ENCODE results near the gene WDR45B. TPM values are rescaled to one million over a fixed set of nuclear protein-coding genes. Genes with fewer than 3 reads are reported as not detected.

The WDR45B gene
- polyA plus RNA-seq, 1 of the 3 experiments (the other 2 are of a cell fraction), result 171 TPM

- TF ChIP-seq REST (IDR thresholded peaks at IDR 0.05; ENCODE audit: low read depth, low read length), result no peak
- TF ChIP-seq, protein P1, sequence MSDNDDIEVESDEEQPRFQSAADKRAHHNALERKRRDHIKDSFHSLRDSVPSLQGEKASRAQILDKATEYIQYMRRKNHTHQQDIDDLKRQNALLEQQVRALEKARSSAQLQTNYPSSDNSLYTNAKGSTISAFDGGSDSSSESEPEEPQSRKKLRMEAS (IDR thresholded peaks at IDR 0.05; ENCODE audit: low read depth), result no peak
Observed at GRCh38 chr17:82583720-82584234, 64.5 kb downstream of the WDR45B start (continued).

DNA sequence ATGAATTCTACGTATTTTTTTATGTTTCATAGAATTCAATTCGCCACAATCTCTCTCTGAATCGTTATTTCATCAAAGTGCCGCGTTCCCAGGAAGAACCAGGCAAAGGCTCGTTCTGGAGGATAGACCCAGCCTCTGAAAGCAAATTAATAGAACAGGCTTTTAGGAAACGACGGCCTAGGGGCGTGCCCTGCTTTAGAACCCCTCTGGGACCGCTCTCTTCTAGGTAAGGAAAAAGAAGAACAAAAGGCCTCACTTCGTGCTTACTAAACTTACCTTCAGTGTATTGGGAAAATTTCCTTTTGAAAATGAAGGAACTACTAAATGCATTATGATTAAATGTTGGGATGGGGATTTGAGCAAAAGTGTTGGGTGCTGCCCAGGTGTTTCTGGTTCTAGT lies 65.5 kb downstream of the WDR45B start:
- no peaks in the 10 kb centered on the region for H3K27me3 ChIP-seq (ENCODE audit: insufficient read depth)
- TF ChIP-seq RCOR1 (IDR thresholded peaks at IDR 0.05; ENCODE audit: low read length), result no peak
- no peak for TF ChIP-seq POLR2AphosphoS5 (IDR thresholded peaks at IDR 0.05; ENCODE audit: low read depth, low read length)
- no peak for TF ChIP-seq SMC3 (IDR thresholded peaks at IDR 0.05; ENCODE audit: low read depth, low read length)
- no peak for TF ChIP-seq ZBTB33 (IDR thresholded peaks at IDR 0.05; ENCODE audit: borderline replicate concordance, low read depth)
- TF ChIP-seq TEAD4 (IDR thresholded peaks at IDR 0.05; ENCODE audit: borderline replicate concordance, insufficient read depth), result no peak
- no peak for TF ChIP-seq JUND (IDR thresholded peaks at IDR 0.05)
- TF ChIP-seq, protein P1 (IDR thresholded peaks at IDR 0.05; ENCODE audit: low read depth), result no peak
- TF ChIP-seq, protein P2, sequence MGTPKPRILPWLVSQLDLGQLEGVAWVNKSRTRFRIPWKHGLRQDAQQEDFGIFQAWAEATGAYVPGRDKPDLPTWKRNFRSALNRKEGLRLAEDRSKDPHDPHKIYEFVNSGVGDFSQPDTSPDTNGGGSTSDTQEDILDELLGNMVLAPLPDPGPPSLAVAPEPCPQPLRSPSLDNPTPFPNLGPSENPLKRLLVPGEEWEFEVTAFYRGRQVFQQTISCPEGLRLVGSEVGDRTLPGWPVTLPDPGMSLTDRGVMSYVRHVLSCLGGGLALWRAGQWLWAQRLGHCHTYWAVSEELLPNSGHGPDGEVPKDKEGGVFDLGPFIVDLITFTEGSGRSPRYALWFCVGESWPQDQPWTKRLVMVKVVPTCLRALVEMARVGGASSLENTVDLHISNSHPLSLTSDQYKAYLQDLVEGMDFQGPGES (IDR thresholded peaks at IDR 0.05; ENCODE audit: low read depth, low read length), result no peak
- TF ChIP-seq FOXJ3 (CRISPR knock-in tag; IDR thresholded peaks at IDR 0.05), result no peak
- TF ChIP-seq TCF12 (IDR thresholded peaks at IDR 0.05), result no peak
- TF ChIP-seq CHD2 (IDR thresholded peaks at IDR 0.05; ENCODE audit: low read length, partially characterized antibody), result no peak
- H3F3A ChIP-seq (replicated peaks; ENCODE audit: insufficient read depth), result peaks cover 4% of the 10 kb centered on the region
- no peaks in the 10 kb centered on the region for H3K9me3 ChIP-seq
- no peak overlapping the region for H3K4me3 ChIP-seq (ENCODE audit: low read depth in 2 of 2, low read length in 1 of 2)
- no peak overlapping the region for H3K9ac ChIP-seq
- H4K20me1 ChIP-seq (ENCODE audit: insufficient read depth), result peaks cover 10% of the 10 kb centered on the region
- H3K27ac ChIP-seq (ENCODE audit: low read depth in 2 of 2, low read length in 1 of 2), result no peak overlapping the region
- CTCF ChIA-PET, result interaction anchor here (1.7 kb wide), 1 partner anchor 30 kb away, joined by 4 read pairs; no protein-coding TSS in a partner anchor
- H3K9me2 ChIP-seq, result no peaks in the 10 kb centered on the region
- peaks cover 29% of the 10 kb centered on the region; the same call in 1 of the 2 replicates for H3K79me2 ChIP-seq (ENCODE audit: insufficient read depth)
- WGBS (ENCODE audit: low lambda C conversion rate), result 94% methylated on average over 11 of the region's 11 CpGs
- POLR2A ChIA-PET, result no interaction called here
- H2AFZ ChIP-seq (ENCODE audit: low read depth), result no peak overlapping the region
- no peak overlapping the region for H3K4me2 ChIP-seq
- no peak for DNase-seq
- H3K4me1 ChIP-seq (ENCODE audit: control insufficient read depth in 1 of 2, insufficient read depth in 2 of 2, low read depth in 1 of 2, low read length in 1 of 2), result peaks cover 0 to 9% of the 10 kb centered on the region in 2 experiments; a peak in 1 of 4 replicates
- peaks cover 42 to 44% of the 10 kb centered on the region in 2 experiments for H3K36me3 ChIP-seq (replicated peaks in 1 of 2; ENCODE audit: control insufficient read depth in 1 of 2, insufficient read depth in 2 of 2, low read length in 1 of 2)

Data from SK-N-SH (cell line).